GM18499 (cell line): ENCODE results near the gene IER3.

ENCODE experiments used
- ATAC-seq: cut with Tn5 transposase; IDR thresholded peaks from one replicate; pipeline ENCODE4 v1.9.1; 2021; ENCODE audit warnings: moderate number of reproducible peaks; ENCODE audit not compliant: insufficient read depth, unreplicated experiment

The IER3 gene

DNA sequence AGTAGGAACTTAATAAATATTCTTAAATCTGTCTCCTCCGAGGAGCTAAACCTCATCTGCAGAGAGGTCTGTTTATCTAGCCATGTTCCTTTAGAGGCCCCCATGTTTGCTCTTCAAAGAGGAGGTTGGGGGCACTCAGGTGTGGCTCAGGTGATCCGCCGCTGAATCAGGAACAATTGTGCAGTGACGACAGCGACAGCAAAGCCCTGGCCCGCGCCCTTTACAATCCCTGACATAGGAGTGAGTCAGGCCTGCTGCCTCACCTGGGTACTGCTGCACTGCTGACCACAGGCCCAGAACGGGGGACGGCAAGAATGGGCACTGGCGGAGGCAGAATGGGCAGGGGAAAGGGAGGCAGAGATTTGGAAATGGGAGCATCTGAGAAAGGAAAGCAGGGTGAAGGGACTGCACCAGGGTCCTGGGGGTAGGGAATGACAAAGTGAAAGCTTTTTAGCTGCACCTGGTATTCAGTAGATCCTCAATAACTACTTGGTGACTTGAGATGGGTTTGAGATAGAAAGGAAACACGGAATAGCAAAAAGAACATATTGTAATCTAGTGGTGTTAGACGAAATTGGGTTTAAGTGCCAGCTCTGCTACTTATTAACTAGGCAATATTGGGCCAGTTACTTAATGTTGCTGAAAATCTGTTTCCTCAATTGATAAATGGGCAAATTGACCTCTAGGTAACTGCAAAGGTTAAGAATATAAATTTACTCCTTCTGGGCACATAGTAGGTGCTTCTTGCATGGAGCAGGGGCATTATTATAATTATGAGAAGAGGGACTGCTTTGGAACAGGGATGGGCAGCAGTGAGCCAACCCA is 5.4 kb upstream of the IER3 start:
- ATAC-seq = no peak

- no peak for ATAC-seq
These were observed 4.6 kb upstream of the IER3 start for GRCh38 chr6:30748851-30749540.

DNA sequence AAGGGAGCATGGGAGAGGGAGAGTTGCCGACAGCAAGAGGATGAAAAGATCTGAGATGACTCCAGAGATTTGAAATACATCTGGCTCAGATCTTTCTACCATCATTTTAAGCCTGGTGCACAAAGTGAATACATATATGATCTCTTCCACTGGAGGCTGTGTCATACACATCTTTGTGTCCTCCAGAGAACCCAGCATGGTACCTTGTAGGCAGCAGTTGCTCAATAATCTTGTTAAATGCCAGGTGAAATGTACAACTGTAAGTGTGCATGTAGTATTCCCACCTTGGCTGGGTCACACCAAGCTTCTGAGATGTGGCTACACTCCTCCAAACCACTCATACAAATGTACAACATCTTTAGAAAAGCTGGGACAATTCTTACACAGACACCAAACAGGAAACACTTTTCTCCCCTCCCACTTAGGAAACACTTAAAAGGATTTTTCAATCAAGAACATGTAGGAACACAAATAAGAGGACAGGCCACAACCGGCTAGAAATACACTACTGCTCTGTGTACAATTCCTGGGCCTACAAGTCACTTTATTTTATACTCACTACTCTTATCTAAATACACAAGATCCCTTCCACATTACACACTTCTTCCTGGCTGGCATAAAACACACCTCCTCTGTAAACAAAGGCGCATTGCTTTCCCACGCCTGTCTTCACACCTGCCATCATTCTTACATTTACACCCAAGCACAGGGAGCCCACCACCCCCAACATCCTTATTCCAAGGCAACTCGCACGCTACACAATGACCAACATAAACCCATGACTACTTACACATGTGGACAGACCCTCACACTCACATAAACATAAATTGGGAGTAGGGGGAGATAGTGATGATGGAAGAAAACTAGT is 3.8 kb upstream of the IER3 start:
- ATAC-seq = no peak

DNA sequence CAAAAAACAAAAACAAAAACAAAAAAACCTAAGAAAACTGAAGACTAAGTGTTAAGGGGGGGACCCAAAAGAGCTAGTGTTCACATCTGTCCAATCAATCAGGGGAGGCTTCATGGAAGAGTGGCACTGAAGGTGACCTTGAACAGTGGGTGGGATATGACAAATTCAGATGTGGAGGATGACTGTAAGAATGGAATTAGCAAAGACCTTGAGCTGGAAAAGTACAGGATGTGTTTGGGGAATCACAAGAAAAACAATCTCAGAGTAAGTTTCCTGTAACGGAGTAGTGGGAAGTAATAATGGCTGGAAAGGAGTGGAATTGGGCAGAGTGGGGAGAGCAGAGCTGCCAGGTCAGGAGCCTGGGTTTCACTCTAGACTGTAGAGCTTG is 2.9 kb upstream of the IER3 start:
- ATAC-seq = no peak

GRCh38 chr6:30743099-30744053 is 971 bp downstream of the IER3 start:
- no peak for ATAC-seq

DNA sequence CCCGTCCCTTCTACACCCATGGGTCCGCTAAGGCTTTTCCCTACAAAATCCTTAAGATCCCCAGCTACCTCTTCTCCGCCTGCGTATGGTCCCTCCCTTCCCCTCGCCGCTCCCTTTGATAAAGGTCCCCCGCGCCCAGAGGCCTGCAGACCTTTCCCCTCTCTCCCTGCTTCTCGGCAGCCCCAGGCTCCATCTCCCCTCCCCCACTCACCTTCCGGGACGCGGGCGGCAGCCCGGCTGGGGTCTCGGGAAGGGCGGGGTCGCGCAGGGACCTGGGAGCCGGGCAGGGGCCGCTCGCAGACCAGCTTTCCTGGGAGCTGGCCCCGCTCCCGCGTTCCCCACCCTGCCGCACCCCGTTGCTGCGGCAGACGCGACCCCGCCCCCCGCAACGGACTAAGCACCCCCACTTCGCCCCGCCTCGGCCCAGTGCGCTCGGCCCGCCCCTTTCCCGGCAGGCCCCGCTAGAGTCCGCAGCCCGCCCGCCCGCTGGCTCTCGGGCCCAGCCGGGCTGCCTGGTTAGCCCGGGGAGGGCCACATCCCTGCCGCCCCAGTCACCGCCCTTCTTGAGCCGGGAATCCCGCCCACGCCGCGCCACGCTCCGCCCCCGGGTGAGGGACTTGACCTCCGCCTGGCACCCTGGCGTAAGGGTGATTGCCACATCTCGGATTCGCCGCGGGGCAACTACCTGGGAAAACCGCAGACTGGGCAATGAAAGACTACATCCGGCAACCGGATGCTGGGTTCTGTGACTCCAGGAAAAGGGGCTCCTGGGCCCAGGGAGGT is 1.8 kb downstream of the IER3 start, which contains the start of gene FLOT1:
FLOT1 (minus strand) TSS at position 372 of the 783 bp plus-strand sequence. CDS start 498 bp downstream, outside the sequence.
- ATAC-seq = no peak

GRCh38 chr6:30741789-30742315 is 2.5 kb downstream of the IER3 start:
- ATAC-seq = no peak

GRCh38 chr6:30741063-30741779 is 3.1 kb downstream of the IER3 start:
- no peak for ATAC-seq

DNA sequence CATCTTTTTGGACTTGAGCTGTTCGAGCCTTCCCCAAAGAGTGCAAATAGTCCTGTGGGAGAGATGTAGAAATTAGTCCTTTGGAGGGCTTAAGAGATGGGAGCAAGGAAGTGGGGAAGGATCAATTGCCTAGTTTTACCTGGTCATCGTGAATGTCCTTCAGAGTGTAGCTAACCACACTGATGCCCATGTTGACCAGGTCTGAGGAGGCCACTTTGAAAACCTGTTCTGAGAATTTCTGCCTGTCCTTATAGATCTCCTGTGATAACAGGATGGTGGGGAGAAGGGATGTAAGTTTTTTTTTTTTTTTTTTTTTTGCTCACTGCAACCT is 3.8 kb downstream of the IER3 start:
- ATAC-seq = no peak

DNA sequence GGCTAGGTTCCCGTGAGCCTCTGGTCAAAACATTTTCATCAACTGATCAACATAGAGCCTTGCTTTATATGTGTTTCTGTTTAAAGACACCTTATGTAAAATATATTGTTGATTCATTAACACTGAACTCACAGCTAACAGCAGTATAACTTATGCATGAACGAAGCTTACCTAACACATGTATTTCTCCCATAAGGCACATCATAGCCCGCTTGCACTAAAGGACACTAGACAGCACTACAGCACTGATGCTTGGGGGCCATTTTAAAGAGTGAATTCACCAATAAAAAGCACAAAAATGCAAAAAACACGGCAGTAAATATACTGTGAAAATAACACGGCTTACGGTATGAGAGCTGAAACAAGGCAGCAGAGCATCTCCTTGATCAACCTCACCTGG is 5.8 kb downstream of the IER3 start:
- ATAC-seq = no peak

DNA sequence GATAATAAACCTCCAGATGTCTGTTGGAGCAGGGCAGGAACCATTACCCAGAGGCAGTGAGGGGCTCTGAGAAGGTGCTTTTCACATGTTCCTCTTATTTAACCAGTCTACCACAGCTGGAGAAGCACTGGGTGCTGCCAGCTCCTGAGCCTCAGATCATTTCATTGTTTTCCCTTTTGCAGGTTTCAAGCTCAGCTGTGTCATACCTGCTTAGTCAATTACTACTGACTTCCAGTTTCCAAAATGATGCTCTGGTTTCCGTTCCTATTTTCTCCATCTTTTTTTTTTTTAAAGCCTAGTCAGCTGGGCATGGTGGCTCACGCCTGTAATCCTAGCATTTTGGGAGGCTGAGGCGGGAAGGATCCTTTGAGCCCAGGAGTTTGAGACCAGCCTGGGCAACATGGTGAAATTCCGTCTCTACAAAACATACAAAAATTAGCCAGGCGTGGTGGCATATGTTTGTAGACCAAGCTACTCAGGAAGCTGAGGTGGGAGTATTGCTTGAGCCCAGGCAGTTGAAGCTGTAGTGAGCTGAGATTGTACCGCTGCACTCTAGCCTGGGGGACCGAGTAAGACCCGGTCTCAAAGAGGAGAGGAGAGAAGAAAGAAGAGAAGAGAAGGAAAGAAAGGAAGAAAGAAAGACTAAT is 8.6 kb downstream of the IER3 start:
- no peak for ATAC-seq

GRCh38 chr6:30732237-30732943 is 12.0 kb downstream of the IER3 start:
- no peak for ATAC-seq

DNA sequence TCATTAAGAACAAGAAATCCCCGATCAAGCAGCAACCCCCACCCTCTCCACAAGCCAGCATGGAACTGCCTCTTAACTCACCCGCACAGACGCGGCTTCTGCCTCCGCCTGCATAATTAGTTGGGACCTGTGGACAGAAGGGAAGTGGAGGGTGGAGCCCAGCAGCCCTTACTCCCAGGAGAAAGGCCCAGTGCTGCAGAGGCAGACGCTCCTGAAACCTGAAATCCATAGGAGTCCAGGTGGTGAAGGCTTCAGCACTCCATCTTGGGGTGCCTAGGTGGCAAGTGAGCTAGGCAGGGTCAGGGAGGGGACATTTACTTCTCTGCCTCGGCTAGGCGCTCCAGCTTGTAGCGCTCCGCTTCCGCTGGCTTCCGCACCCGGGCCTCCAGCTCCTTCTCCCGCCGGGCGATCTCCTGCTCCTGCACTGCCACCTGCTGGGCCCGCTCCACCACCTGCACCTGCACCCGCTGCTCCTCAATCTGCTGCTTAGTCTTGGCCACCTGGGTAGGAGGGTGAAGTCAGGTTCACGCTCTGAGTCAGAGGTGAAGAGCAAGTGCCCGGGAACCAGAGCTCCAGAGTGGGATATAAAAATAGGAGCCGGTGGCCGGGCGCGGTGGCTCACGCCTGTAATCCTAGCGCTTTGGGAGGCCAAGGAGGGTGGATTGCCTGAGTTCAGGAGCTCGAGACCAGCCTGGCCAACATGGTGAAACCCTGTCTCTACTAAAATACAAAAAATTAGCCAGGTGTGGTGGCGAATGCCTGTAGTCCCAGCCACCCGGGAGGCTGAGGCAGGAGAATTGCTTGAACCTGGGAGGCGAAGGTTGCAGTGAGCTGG is 13.5 kb downstream of the IER3 start:
- ATAC-seq = no peak

GRCh38 chr6:30727920-30728553 is 16.3 kb downstream of the IER3 start:
- no peak for ATAC-seq

DNA sequence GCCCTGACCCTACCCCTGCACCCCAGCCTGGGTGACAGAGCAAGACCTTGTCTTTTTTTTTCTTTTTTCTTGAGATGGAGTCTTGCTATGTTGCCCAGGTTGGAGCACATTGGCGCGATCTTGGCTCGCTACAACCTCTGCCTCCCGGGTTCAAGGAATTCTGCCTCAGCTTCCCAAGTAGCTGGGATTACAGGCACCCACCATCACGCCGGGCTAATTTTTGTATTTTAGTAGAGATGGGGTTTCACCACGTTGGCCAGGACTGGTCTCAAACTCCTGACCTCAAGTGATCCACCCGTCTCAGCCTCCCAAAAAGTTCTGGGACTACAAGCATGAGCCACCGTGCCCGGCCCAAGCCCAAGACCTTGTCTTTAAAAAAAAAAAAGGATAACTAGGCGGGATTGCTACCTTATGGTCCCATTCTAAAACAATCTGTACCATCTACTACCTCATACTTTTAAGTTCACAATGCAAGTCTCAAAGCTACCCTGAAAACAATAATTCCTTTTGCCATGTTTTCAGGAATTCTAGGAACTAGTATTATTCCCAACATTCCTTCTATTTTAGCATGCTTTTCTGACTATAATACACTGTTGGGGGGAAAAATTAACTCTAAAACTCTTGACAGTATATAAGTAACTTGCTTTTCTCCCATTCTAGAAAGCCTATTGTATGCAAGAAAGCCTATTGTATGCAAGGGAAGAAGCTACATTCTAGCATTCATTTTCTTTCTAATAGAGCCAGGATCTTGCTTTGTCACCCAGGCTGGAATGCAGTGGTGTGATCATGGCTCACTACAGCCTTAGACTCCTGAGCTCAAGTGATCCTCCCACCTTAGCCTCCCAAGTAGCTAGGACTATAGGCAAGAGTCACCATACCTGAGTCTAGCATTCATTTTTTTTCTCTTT is 17.6 kb downstream of the IER3 start:
- no peak for ATAC-seq
